Lower leg skin (tissue), 4 donors: Measurements from ENCODE around the gene GRAMD4. TPM values are rescaled to one million over a fixed set of nuclear protein-coding genes. Genes with fewer than 3 reads are reported as not detected.

Experiments used
- DNase-seq, 2 donors: peaks; one replicate each; pipeline ENCODE4 v3.0.0-alpha.2; 2019; ENCODE audit warnings: low spot score in 2 of 2
- H3K4me3 ChIP-seq: fragments of 200-600 bp; sonication (generic); 2 replicates; pipeline ENCODE4 v1.5.1; 2017; ENCODE audit warnings: mild to moderate bottlenecking, low read depth; ENCODE audit not compliant: poor library complexity, severe bottlenecking
- CTCF ChIP-seq, 3 donors: fragments of 450-650 bp; IDR thresholded peaks; one replicate each; pipeline ENCODE4 v1.5.1; 2016; ENCODE audit warnings: antibody characterized with exemption in 3 of 3, mild to moderate bottlenecking in 3 of 3, moderate library complexity in 2 of 3
- POLR2A ChIP-seq, 2 donors: fragments of 450-650 bp; IDR thresholded peaks; one replicate each; pipeline ENCODE4 v1.6.1; 2016 to 2017; ENCODE audit warnings: antibody characterized with exemption in 2 of 2, mild to moderate bottlenecking in 1 of 2, moderate library complexity in 1 of 2
- WGBS, 2 donors: methylation state at CpG; one replicate each; pipeline ENCODE4 v1.1.5; 2018; 5-methylcytosine and 5-hydroxymethylcytosine counted together
- intact Hi-C: fragments of 100-400 bp; cut with DNase I; formaldehyde crosslinking; loops from one replicate; pipeline ENCODE4 v1.15.0; 2023; ENCODE audit warnings: low total_unique reads
- total RNA-seq, 4 donors: library from RNA; depleted of rRNA; stranded (reverse); fragments of >200 nt; gene quantifications; one replicate each; pipeline ENCODE4 v1.1.0, GENCODE V29; 2016

The GRAMD4 gene
- total RNA-seq, 4 donors from 2014 or later, result 78.7 to 136 (median 117) TPM

GRCh38 chr22:46701262-46701661 is 81.1 kb downstream of the GRAMD4 start:
- no peak for TF ChIP-seq CTCF (IDR thresholded peaks at IDR 0.05)
- H3K4me3 ChIP-seq, result no peak overlapping the region
- DNase-seq, result no peak
- intact Hi-C loops, result no loop called here
- WGBS, 2 donors, result 92 to 94% methylated on average over 33 of the region's 33 CpGs

- no peak overlapping the region for H3K4me3 ChIP-seq
- TF ChIP-seq POLR2A (IDR thresholded peaks at IDR 0.05) (no peak), CTCF (IDR thresholded peaks at IDR 0.05) (no peak)
- 95 to 97% methylated on average over 25 of the region's 26 CpGs for WGBS, 2 donors
- intact Hi-C loops, result no loop called here
- DNase-seq, result no peak
These were observed 83.2 kb downstream of the GRAMD4 start for GRCh38 chr22:46703171-46703995.

GRCh38 chr22:46703996-46704370 is 83.8 kb downstream of the GRAMD4 start:
- DNase-seq, result no peak
- TF ChIP-seq POLR2A (IDR thresholded peaks at IDR 0.05), result no peak
- TF ChIP-seq CTCF (IDR thresholded peaks at IDR 0.05), result no peak
- intact Hi-C loops, result no loop called here
- WGBS, 2 donors, result 94 to 95% methylated on average over 4 to 6 of the region's 6 CpGs
- H3K4me3 ChIP-seq, result no peak overlapping the region

- TF ChIP-seq POLR2A (IDR thresholded peaks at IDR 0.05), result no peak
- no peak for TF ChIP-seq CTCF (IDR thresholded peaks at IDR 0.05)
- WGBS, 2 donors, result 92 to 95% methylated on average over 12 of the region's 12 CpGs
- intact Hi-C loops, result no loop called here
- no peak overlapping the region for H3K4me3 ChIP-seq
- DNase-seq, result no peak
These were observed 85.9 kb downstream of the GRAMD4 start for GRCh38 chr22:46706060-46706459.

- TF ChIP-seq POLR2A (IDR thresholded peaks at IDR 0.05) (no peak), CTCF (IDR thresholded peaks at IDR 0.05) (no peak)
- no peak for DNase-seq
- H3K4me3 ChIP-seq, result no peak overlapping the region
- 92% methylated on average over 13 of the region's 13 CpGs for WGBS, 2 donors
- intact Hi-C loops, result no loop called here
These were observed 87.1 kb downstream of the GRAMD4 start for GRCh38 chr22:46707305-46707704.
